GM18861 (cell line): ENCODE results near the gene GHITM.
"Not testable (repeated sequence)": the region's sequence is repeated elsewhere in the genome, so short reads cannot be mapped to it uniquely, and the experiment has no call there.

ENCODE experiments used
- ATAC-seq: cut with Tn5 transposase; IDR thresholded peaks from one replicate; pipeline ENCODE4 v1.9.1; 2021; ENCODE audit not compliant: unreplicated experiment

The GHITM gene

GRCh38 chr10:84140036-84140379, 699 bp downstream of the GHITM start:
- ATAC-seq, result no peak

GRCh38 chr10:84147347-84147746, 8.0 kb downstream of the GHITM start:
- no peak for ATAC-seq

GRCh38 chr10:84148006-84148597, 8.8 kb downstream of the GHITM start:
- peak; percentile 38 for ATAC-seq

DNA sequence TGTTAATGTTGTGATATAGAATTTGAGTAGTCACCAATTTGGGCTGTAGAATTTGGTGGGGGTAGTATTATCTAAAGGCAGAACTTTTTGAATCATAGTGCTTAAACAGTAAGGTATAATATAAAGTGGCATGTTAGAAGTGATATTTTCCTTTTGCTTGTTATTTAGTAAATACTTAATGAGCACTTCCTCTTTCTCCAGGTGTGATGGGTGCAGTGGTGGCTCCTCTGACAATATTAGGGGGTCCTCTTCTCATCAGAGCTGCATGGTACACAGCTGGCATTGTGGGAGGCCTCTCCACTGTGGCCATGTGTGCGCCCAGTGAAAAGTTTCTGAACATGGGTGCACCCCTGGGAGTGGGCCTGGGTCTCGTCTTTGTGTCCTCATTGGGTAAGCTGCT, 10.5 kb downstream of the GHITM start:
- no peak for ATAC-seq

DNA sequence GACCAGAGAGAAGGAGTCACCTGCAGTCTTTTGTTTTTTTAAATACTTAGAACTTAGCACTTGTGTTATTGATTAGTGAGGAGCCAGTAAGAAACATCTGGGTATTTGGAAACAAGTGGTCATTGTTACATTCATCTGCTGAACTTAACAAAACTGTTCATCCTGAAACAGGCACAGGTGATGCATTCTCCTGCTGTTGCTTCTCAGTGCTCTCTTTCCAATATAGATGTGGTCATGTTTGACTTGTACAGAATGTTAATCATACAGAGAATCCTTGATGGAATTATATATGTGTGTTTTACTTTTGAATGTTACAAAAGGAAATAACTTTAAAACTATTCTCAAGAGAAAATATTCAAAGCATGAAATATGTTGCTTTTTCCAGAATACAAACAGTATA, 13.5 kb downstream of the GHITM start:
- ATAC-seq, result no peak

- no peak for ATAC-seq
Observed at GRCh38 chr10:84155521-84155920, 16.2 kb downstream of the GHITM start.

DNA sequence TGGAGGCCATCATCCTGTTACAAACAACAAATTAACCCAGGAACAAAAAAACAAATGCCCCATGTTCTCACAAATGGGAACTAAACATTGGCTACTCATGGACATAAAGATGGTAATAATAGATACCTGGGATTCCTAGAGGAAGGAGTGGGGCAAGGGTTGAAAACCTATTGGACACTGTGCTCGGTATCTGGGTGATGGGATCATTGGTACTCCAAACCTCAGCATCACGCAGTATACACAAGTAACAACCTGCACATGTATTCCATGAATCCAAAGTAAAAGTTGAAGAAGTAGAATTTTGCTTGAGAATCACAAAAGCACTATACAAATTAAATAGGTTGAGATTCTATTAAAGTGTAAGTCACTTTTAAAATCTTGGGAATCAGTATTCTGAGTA, 16.7 kb downstream of the GHITM start:
- no peak for ATAC-seq

DNA sequence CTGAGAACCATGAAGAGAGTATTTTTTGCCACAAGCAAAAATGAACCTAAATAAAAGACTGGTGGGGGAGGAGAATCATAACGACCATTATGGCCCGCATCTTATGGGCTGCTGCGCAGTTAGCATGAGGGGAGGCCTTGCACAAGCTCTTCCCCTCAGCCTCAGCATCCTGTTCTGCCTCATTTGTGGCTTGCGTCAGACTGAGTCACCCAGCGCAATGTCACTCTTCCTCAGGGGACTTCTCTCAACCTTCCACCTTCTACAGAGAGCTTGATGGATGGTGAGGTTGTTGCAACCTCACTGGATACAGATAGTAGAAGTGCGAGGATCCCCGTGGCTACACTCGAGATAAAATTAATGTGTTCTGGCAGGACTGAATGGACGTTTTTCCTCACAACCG, 17.5 kb downstream of the GHITM start:
- no peak for ATAC-seq

DNA sequence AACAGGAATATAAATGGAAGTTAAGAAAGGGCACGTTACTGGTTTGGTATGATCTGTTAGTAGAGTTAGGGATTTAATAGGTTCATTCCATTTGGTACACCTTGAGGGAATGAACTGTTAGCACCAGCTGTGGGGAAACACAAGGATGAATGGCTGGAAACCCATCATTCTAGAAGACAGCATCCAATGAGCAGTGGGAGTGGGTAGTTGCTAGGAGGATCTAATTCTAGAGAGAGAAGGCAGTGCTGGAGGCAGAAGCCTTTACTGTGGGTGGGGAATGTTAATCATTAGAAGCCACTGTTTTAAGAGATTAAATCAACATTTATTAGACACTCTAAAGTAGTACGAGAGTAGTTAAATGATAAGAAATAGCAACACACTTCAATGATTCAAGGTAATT, 18.8 kb downstream of the GHITM start:
- ATAC-seq, result no peak

DNA sequence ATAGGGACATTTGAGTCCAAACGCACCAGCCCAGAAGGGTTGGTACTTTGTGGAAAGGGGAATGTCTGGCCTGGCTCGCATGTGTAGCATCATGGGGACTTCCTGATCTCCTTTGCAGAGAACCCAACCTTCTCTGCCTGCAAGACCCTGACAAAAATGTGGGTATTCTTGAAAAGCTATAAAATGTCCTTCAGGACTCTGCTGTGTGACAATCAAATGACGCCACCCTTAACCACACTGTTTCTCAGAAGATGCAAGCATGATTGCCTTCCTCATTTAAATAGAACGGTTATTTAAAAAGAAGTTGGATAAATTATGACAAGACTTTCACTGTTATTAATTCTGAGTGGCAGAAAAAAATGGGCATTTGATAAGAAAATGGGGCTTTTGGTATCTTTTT, 19.2 kb downstream of the GHITM start:
- no peak for ATAC-seq

- no peak for ATAC-seq
Observed at GRCh38 chr10:84159076-84159685, 19.9 kb downstream of the GHITM start.

DNA sequence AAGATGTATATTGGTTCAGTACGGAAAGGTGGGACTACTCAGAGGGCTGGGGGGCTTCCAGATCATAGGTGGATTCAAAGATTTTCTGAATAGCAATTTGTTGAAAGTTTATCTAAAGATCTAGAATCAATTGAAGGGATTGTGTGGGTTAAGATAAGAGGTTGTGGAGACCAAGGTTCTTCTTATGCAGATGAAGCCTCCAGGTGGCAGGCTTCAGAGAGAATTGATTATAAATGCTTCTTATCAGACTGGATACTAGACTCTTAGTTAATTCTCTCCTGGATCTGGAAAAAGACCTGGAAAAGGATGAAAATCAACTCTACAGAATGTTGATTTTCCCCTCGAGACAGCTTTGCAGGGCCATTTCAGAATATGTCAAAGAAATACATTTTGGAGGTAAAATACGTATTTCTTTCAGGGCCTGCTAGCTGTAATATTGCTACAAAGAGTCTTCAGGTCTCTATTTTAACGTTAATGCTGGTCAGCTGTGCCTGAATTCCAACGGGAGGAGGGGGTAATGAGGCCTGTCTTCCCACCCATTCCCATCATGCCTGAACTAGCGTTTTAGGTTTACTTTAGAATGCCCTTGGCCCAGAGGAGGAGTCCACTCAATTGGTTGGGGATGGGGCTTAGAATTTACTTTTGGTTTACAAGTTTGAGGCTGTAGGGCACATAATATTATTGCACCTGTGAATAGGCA, 21.5 kb downstream of the GHITM start:
- ATAC-seq, result no peak

DNA sequence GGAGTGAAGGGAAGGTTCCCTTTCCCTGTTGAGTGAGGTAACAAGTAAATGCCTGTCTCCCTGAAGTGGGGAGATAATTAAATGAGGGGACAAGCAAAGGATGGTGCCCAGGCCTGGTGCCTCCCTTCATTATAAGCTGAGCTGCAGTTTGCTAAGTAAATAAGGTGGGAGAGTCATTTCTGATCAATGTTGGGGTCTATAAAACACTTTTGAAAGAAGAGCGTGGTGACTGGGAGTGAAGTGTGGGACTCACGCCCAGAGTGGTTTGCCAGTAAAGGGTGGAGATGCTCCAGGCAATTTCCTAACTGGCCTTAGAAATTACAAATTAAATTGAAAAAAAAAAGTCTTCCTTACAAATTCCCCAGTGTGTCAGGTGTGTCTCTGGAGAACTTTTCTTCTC, 24.7 kb downstream of the GHITM start:
- no peak for ATAC-seq

DNA sequence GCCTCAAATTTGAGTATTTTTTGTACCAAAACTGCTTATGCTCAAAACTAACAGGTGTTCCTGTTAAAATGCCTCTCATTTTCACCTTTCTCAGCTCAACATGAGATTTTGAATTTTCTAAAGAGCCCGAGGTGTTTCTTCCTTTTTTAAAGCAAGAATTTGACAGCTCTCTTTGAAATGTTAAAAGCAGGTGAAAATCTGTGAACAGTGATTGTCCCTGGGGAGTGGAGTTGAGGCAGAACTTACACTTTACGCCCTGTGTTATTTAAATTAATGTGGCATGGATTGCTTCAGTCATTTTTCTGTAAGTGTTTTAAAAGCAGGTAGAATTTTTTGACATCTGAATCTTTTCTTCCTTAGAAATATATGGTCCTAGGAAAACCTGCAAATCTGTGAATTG, 25.1 kb downstream of the GHITM start:
- ATAC-seq, result no peak

- ATAC-seq, result peak; percentile 58
Observed at GRCh38 chr10:84166620-84167288, 27.4 kb downstream of the GHITM start.

DNA sequence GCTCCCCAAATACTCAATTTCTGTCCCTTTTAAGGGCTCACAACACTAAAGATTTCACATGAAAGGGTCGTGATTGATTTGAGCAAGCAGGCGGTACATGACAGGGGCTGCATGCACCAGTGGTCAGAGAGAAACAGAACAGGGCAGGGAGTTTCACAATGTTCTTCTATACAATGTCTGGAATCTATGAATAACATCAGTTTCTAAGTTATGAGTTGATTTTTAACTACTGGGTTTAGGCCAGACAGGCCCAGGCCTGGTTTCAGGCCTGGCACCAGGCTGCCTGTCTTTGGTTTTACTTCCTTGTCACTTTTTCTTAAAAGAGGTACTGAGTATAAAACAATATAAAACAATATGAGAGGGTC, 28.0 kb downstream of the GHITM start:
- not testable (repeated sequence) for ATAC-seq

GRCh38 chr10:84168382-84168781, 29.1 kb downstream of the GHITM start:
- ATAC-seq, result not testable (repeated sequence)

DNA sequence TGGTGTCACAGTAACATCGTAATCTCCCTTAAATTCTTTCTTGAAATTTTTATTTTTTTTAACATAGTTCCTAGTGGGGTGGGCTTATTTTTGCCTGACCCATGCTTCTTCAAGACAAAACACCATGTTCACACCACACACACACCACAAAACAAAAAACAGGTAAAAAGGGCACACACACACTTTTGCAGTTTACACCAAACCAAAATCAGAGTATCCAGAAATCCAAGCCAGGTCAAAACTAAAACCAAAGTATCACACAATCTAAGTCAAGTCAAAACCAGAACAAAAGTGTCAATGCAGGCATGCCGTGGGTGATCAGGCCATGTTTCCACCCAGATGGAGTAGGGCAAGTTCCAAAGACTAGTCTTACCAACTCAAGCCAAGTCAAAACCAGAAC, 31.9 kb downstream of the GHITM start:
- not testable (repeated sequence) for ATAC-seq

DNA sequence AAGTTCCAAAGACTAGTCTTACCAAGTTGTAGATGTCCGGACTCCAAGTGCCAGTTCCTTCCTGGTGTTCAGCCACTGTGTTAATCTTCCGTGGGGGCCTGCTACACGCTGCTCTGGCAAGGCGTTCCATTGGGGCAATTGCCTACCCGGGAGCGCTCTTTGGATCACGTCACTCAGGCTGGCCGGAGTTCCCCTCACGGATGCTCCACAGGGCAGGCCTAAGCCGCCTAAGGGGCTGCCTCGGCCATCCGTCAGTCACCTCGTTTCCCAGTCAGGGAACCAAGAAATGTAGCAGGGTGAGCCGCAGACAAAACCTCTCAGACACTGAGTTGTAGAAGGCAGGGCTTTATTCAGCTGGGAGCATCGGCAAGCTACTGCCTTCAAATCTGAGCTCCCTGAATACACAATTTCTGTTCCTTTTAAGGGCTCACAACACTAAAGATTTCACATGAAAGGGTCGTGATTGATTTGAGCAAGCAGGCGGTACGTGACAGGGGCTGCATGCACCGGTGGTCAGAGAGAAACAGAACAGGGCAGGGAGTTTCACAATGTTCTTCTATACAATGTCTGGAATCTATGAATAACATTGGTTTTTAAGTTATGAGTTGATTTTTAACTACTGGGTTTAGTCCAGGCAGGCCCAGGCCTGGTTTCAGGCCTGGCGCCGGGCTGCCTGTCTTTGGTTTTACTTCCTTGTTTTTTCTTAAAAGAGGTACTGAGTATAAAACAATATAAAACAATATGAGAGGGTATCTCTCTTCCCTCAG, 32.6 kb downstream of the GHITM start:
- ATAC-seq, result peak; percentile 26

GRCh38 chr10:84172467-84173356, 33.4 kb downstream of the GHITM start:
- ATAC-seq, result peak; percentile 34
